Activated gamma-delta T cell (primary cell): ENCODE results near the gene POSTN.

Source experiments
- DNase-seq: peaks from one replicate; lab custom pipeline; 2025; lab: John Stamatoyannopoulos, UW
- total RNA-seq, 2 donors: gene quantifications; one replicate each; lab custom pipeline; 2026; lab: John Stamatoyannopoulos, UW

POSTN gene, protein sequence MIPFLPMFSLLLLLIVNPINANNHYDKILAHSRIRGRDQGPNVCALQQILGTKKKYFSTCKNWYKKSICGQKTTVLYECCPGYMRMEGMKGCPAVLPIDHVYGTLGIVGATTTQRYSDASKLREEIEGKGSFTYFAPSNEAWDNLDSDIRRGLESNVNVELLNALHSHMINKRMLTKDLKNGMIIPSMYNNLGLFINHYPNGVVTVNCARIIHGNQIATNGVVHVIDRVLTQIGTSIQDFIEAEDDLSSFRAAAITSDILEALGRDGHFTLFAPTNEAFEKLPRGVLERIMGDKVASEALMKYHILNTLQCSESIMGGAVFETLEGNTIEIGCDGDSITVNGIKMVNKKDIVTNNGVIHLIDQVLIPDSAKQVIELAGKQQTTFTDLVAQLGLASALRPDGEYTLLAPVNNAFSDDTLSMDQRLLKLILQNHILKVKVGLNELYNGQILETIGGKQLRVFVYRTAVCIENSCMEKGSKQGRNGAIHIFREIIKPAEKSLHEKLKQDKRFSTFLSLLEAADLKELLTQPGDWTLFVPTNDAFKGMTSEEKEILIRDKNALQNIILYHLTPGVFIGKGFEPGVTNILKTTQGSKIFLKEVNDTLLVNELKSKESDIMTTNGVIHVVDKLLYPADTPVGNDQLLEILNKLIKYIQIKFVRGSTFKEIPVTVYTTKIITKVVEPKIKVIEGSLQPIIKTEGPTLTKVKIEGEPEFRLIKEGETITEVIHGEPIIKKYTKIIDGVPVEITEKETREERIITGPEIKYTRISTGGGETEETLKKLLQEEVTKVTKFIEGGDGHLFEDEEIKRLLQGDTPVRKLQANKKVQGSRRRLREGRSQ
- total RNA-seq, result 0 to 0.04 reads per million in 2 donors

DNA sequence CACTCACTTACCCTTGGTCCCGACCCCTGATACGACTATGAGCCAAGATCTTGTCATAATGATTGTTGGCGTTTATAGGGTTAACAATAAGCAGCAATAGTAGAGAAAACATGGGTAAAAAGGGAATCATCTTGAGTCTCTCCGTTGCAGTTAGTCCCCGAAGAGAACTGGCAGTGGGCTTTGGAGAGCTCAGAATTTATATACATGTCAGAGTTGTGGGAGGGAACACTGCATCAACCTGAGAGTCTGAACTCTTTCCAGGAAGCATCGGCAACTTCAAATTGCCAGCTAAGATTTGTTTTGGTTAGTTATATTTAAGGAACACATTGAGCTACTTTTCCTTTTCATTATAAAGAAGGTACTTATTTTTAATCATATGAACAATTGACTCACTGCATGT, at the start of gene POSTN:
TSS of gene POSTN (minus strand) at position 172 of the 400 bp plus-strand sequence. CDS start at position 130, 42 bp downstream.
- no peak for DNase-seq

- DNase-seq, result no peak
Measured at GRCh38 chr13:37647031-37647650, 48.6 kb upstream of the POSTN start.

DNA sequence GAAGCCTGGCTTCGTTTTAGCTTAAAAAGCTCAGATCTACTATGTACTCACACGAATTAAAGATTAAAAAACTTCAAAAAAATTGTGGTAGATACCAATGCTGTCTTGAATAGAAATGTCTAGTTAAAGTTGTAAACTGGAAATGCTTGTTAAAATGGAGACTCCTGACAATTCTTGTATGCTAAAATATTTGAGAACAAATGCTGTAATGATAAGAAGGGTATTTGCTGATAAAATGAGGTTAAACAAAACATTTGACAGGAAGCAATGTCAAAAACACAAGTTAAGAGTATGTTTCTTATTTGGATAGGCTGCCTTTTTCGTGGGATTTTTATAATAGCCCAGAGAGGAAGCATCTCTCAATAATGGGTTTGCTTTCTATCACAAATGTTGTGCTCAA, 48.0 kb upstream of the POSTN start:
- no peak for DNase-seq

DNA sequence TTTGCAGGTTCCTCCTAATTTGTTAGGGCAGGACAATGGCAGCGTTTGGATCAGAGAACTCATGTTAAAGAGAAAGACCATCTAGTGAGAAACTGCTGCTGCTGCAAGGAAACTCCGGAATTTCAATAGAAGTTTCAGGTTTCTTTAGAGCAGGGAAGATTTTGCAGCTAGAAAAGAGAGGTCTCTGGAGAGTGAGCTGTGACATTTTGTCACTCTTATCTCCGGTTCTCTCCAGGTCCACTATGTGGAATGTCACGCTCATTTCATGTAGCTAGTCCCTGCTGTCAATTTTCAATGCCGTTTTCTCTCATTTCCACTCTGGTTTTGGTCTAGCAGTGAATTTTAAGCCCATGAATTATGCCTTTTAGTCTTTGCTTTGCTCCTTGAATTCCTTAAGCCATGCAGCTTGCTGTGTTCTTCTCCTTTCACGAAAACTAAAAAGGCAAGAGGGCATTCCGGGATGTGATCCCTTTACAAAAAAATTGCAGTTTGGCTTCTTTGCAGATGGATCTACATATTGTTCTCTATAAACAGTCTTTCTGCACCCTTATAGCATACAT, 46.7 kb upstream of the POSTN start:
- no peak for DNase-seq

DNA sequence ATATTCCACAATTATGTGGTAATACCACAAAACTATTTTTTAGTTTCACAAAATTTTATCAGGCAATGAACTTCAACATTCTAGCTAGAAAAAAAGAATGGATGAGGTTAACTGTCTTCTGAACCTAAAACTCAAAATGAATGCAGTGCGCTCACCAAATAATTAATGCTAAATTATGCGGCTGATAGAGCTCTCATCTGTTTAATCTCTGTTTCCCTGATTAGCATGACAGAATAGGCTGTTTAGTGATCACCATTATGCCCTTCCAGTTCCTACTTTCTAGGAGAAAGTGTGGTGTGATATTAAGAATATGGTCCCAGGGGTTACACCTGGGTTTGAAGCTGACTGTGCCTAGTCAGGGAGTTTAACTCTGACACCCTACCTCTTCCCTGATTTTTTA, 42.8 kb upstream of the POSTN start:
- DNase-seq, result no peak

DNA sequence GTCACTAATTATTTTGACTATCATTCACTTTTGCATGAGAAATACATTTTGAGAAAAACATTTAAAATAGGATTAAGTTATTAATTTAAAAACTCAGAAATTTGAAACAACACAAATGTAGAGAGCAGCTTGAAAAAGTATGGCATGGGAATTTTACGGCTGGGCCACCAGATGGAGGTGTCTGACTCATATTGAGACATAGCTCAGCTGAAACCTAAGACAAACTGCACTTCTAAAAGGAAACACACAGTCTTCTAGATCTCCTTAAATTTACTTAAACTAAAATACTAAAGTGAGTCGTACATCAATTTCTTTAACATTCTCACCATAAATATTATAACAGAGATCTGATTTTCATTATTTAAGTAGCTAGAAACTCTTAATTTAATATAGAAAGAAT, 41.9 kb upstream of the POSTN start:
- no peak for DNase-seq

DNA sequence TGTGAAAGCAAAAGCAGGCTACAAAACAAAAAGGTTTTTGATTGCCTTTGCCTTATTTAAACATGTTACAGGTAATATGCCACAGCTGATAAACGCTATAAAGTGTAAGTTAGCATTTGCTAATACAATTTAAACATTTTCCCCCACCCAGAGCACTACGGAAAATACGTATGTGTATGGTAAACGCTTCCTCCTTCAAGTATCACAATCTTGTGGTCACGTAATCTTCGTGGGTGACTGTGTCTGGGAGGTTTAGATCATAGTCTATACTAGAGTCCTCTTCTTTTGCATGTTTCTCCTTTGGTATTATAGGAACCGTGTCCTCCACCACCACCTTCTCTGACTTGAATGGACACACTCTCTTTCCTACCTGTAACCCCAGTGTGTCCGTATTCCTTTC, 38.1 kb upstream of the POSTN start:
- DNase-seq, result no peak

- no peak for DNase-seq
Measured at GRCh38 chr13:37632294-37632693, 33.7 kb upstream of the POSTN start.

DNA sequence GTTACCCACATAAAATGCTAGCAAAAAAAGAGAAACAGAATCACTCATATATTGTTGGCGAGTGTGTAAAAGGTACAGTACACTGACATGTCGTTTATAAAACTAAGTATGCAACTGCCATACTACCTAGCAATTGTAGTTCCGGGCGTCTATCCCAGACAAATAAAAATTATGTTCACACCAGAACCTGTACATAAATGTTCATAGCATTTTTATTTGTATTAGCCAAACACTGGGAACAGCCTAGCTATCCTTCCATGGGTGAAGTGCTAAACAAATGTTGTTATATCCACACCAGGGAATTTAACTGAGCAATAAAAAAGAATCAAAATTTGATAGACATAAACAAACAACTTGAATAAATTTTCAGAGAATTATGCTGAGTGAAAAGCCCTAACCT, 28.9 kb upstream of the POSTN start:
- DNase-seq, result no peak

DNA sequence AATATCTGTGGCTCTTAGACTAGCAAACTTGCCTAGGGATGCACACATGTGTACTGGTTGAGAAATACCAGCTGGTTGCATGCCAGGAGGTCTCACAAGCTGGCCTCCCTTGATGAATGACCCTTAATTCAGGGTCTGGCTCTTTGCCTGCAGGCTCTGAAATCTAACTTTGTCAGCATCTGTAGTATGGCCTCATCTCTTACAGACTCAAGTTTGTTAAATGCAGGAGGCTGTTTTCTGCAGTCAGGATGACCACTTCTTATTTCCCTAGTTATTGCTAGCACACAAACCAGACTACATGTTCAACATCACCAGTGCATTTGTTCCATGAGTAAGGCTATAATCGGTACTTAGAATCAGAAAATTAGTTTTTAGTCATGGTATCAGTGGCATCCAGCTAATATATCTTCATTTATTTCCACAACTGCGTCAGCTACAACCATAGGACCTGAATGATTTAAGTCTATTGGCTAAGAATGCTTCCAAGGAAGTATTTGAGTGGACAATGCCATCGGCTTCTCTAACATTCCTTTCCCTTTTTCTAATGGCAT, 23.3 kb upstream of the POSTN start:
- DNase-seq, result no peak

DNA sequence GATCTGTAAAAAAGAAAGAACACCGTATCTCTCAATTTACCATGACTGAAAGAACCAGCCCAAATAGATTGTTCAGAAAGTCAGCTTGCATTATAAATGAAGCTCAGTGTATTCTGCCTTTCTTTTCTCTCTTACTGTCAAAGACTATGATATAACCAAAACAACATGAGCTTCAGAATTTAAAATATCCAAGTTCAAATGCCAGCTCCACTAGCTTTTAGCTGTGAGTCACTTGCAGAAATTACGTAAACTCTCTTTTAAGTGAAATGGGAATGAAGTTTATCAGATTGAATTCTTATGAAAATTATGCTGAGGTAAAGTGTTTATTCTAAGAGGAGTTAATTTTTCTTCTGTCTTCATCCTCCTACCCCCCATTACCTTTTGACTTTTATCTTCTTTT, 20.0 kb upstream of the POSTN start:
- DNase-seq, result no peak

DNA sequence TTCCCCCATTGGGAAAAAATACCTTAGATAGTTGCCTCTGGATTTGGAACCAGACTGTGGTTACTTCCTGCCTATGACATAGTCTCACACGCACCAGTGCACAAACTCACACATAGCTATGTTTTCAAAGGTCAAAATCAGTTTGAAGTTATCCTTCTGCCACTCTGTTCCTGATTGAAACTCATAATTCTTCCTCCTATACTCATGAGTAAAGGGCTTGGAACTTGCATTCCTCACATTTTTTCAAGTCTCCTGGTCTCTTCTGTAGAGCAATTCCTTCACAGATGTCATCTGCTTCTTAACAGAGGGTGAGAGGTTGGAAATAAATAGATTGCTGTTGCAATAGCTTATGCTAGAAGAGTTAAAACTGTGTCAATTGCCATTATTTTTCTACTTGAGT, 18.6 kb upstream of the POSTN start:
- no peak for DNase-seq

- no peak for DNase-seq
Measured at GRCh38 chr13:37616131-37616530, 17.6 kb upstream of the POSTN start.

GRCh38 chr13:37615276-37615675, 16.7 kb upstream of the POSTN start:
- DNase-seq, result no peak

- no peak for DNase-seq
Measured at GRCh38 chr13:37613638-37614037, 15.1 kb upstream of the POSTN start.

DNA sequence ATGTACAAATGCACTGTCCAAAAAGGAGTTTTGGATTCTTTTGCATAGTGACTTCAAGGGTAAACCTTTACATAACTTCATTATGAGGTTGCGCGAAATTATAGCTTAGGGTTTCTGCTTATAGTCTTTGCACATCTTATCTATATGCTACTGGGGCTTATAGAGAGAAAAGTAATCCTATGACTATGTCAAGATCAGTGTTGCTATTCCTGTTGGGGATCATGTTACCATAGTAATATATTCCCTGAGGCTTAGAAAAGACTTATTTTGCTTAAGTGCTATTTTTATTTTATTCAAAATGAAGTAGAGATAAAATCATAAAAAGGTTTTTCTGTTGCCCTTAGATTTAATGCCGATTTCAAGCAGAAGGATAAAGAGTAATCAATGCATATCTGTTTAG, 14.7 kb upstream of the POSTN start:
- DNase-seq, result no peak

GRCh38 chr13:37608750-37609339, 10.3 kb upstream of the POSTN start:
- DNase-seq, result no peak

- DNase-seq, result no peak
Measured at GRCh38 chr13:37602733-37603381, 4.3 kb upstream of the POSTN start.

DNA sequence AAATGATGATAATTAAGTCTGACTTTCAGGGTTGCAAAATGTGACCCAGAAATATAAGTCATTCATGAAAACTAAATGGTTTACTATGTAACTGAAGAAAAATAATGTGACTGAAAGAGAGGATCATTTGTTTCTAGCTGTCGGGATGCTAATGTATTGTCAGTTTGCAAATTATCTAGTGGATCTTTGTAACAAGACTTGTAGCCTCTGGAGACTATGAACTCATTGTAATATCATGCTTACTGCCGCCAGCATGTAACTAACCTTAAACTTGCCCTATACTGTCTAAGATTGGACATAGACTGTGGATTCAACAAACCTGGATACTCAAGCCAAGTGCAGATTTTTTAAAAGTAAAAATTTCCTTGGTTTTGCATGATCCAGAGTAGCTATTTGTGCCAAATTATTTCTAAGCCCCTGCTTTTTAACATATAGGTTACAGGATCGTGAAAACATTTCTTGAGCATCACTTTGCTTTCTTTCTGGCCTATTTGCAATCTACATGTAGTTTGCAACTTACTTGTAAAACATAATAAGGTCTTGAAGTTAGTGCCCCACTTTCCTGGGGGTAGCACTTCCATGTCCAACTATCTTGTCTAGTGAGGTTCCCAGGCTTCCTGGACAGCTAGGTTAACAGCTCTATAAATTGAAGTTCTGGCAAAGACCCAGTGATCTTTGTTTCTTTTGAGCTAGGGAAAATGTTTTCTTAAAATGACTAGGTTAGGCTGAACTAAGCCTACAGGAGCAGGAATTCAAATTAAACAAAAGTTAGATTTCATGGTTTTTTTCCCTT, 3.3 kb upstream of the POSTN start:
- no peak for DNase-seq

DNA sequence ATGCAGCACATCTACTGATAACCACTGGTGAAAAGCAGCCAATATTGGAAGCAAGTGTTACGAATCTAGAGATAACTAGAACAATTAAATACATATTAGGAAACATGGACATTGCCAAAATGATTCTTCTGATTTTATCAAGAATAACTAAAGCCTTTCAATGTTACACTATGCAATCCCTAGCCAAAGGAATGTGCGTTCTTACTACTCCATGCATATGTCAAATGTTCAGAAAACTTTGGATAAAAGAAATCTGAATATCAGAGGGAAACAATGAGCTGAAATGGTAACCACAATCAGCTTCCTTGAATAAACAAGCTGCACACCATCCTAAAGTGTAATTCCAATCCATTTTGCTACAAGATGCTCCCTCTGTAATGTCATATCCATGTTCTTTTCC, 951 bp upstream of the POSTN start:
- no peak for DNase-seq
